ENCODE results near the gene SF3A2.
"Not testable (repeated sequence)": the region's sequence is repeated elsewhere in the genome, so short reads cannot be mapped to it uniquely, and the experiment has no call there.

Gene SF3A2

GRCh38 chr19:2277138-2277537 lies 40.5 kb downstream of the SF3A2 start:
- DNase-seq: no peak

- DNase-seq: no peak
These were observed 42.0 kb downstream of the SF3A2 start for GRCh38 chr19:2278459-2279158.

- DNase-seq: no peak
These were observed 44.1 kb downstream of the SF3A2 start for GRCh38 chr19:2280633-2281264.

DNA sequence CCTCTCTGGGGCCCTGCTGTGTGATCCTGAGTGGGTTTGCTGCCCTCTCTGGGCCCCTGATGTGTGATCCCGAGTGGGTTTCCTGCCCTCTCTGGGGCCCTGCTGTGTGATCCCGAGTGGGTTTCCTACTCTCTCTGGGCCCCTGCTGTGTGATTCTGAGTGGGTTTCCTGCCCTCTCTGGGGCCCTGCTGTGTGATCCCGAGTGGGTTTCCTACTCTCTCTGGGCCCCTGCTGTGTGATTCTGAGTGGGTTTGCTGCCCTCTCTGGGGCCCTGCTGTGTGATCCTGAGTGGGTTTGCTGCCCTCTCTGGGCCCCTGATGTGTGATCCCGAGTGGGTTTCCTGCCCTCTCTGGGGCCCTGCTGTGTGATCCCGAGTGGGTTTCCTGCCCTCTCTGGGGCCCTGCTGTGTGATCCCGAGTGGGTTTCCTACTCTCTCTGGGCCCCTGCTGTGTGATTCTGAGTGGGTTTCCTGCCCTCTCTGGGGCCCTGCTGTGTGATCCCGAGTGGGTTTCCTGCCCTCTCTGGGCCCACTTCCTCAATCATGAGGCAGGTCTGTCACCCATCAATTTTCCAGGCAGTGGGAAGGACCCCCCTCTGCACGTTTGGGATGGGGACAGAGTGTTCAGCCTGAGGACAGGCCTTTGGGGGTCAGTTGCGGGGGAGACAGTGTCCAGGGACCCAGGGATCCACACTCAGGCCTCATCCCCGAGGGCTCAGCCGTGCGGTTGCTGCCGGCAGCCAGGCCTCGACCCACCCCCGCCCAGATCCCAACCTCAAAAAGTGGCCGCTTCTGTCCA lies 44.8 kb downstream of the SF3A2 start:
- not testable (repeated sequence) for DNase-seq

DNA sequence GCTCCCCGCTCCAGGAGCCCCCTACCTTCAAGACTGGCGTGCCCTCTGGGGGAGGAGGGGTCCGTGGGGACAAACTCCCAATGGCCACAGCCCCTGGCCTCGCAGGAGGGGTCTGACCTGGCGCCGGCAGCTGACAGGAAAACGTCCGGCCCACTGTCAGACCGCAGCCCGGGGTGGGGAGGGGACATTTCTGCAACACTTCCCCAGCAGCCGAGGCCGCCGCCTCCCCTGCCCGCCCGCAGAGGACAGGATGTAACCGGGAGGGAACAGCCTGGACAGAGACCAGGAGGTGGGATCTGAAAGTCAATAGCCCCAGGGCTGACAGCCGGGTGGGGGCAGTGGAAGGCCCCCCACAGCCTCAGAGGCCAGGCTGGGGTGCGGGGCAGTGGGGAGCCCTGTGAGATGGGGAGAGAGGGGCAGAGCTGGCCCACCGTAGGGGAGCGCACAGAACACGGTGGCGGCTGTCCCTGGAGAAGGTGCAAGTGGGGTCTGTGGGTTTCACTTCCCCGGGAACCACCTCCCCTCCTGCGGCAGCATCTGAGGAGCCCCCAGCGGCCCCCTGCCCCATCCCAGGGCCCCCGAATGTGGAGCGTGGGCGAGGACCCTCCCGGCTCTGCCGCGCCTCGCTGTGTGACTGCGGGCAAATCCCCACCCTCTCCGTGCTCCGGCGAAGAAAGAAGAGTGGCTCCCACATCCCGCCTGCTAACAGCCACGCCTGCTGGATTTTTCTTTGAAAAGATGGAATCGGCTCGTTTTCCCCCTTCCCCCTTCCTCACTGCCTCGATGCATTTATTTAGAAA lies 45.6 kb downstream of the SF3A2 start, which contains the start of gene PEAK3:
Gene PEAK3, minus strand, starts transcription at position 114 of the 800 bp plus-strand sequence. CDS start 1,244 bp downstream, outside the sequence.
- peak; percentile 49 for DNase-seq

- DNase-seq: no peak
These were observed 46.2 kb downstream of the SF3A2 start for GRCh38 chr19:2282862-2283237.

GRCh38 chr19:2283835-2284507 lies 47.3 kb downstream of the SF3A2 start:
- no peak for DNase-seq

DNA sequence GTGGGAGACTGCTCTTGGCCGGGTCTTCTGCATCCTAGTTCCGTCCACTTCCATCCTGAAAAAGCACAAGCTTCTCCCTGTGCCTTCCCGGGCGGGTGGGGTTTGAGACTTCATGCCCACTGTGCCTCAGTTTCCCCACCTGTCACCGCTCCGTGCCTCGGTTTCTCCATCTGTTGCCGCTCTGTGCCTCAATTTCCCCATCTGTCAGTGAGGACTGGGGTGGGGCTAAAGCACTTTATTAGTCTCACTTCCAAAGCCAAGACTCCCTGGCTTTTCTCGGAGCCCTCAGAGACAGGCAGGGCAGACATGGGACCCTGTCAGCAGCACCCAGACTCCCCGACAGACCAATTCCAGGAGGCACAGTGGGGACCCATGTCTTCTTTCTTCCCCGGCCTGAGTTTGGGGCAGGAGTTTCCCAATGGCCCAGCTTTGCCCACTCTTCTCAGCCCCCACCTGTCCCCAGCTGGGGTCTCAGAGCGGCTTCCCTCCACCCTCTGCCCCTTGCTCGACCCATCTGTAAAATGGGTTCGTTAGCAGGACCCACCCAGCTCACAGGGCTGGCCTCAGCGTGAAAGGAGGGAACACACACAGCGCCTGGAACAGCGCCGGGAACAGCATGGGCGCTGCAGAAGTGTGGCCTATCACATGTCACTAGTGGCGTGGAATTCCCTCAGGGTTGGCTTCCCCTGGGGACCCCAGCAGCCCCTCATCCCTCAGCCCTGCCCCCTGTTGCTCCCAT lies 49.9 kb downstream of the SF3A2 start:
- no peak for DNase-seq

DNA sequence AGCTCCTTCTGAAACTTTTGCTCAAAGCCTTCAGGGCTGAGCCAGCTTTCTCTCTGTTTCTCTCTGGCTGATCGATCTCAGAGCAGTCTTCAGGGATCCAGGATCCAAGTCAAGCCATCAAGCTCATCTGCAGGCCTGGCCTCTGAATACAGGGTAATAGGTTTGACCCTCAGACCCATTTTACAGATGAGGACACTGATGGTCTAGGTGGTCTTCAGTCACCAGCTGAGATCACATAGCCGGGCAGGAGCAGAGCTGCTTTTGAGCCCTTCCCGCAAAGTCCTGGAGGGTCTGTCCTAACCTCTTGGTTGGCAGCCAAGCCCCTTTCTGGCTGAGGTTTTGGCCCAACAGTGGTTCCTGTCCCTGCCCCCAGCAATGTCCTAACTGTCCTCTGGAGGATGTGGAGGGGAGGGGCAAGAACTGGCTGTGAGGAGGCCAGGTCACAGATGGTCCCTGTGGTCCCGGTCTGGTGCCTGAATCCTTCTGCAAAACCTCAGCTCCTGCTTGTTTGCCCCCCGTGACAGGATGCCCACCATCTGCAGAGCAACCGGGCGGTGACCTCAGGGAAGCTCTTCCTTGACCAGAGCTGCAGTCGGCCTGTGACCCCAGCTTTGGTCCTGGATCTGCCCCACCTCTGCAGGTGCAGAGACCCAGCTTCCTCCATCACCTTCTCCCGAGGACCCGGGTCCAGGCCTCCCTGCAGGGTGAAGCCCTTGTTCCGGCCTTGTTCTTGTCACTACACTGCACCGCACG lies 51.1 kb downstream of the SF3A2 start:
- DNase-seq: no peak

GRCh38 chr19:2288338-2288817 lies 51.8 kb downstream of the SF3A2 start:
- no peak for DNase-seq

DNA sequence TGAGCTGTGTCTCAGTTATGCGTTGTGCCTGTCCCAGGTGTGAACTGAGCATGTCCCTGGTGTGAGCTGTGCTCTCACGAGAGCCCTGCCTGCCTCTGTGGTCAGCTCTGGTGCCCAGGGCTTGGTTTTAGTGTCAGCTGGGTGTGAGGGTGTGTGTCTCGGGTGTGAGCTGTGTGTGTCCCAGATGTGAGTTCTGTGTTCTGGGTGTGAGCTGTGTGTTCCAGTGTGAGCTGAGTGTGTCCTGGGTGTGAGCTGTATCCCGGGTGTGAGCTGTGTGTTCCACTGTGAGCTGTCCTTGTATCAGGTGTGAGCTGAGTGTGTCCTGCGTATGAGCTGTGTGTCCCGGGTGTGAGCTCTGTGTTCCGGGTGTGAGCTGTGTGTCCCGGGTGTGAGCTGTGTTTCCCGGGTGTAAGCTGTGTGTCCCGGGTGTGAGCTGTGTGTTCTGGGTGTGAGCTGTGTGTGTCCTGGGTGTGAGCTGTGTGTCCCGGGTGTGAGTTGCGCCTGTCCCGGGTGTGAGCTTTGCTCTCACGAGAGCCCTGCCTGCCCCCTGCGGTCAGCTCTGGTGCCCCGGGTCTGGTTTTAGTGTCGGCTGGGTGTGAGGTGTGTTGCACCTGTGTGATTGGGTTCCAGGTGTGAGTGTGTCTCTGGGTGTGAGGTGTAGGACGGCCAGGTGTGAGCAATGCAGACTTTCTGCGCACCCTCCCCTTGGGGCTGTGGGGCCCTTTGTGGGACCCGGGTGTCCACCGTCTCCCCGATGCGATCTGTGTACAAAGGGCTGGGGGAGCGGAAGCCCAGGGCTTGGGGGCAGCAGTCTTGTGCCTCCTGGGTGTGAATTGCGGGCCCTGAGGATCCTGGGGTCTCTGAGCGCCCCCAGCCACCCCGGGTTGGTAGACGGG lies 52.4 kb downstream of the SF3A2 start:
- no peak for DNase-seq

- DNase-seq: peak; percentile 72
These were observed 53.3 kb downstream of the SF3A2 start for GRCh38 chr19:2289714-2290435.

DNA sequence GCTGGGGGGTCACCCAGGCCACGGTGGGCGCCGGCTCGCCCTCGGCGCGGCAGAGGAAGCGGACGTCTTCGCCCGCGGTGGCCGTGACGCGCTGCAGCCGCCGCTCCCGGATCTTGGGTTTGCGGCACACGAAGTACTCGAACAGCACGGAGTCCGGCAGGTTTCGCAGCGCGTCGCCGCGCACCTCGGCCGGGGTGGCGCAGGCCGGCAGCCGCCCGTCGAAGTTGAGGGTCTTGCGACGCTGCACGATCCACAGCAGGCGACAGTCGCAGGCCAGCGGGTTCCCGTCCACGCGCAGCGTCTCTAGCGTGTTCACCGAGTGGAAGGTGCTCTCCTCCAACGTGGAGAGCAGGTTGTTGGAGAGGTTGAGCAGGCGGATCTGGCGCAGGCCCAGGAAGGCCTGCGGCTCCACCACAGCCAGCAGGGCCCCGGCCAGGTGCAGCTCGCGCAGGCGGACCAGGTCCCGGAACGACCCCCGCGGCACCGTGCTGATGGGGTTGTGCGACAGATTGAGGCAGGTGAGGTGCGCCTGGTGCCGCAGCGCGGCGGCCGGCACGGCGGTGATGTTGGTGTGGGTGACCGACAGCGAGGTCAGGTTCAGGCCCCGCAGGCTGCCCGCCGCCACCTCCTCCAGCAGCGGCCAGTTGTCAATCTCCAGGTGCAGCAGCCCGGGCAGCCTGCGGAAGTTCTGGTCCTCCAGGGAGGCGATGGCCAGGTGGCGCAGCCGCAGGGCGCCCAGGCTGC lies 54.0 kb downstream of the SF3A2 start:
- DNase-seq: peak; percentile 29

GRCh38 chr19:2291185-2291751 lies 54.6 kb downstream of the SF3A2 start:
- no peak for DNase-seq

- DNase-seq: no peak
These were observed 58.2 kb downstream of the SF3A2 start for GRCh38 chr19:2294687-2295335.

DNA sequence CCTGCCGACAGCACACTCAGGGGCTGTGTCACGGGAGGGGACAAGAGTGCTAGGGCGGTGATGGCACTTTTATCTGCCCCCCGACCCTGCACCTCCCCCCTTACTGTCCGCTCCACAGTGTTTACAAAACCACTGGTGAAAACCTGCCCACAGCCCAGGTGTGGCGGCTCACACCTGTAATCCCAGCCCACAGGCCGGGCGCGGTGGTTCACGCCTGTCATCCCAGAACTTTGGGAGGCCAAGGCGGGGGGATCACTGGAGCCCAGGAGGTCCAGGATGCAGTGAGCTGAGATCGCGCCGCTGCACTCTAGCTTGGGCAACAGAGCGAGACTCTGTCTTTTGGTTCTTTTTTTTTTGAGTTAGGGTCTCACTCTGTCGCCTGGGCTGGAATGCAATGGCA lies 59.5 kb downstream of the SF3A2 start:
- no peak for DNase-seq
